Upper lobe of left lung (tissue), 6 donors: ENCODE data around the gene LSM6. TPM values are rescaled to one million over a fixed set of nuclear protein-coding genes. Genes with fewer than 3 reads are reported as not detected.
A peak's percentile ranks its signal among the peaks of the same experiment; 100 is the strongest.

ENCODE experiments used
- ATAC-seq, 2 donors: fragments of 200-7000 bp; cut with Tn5 transposase; one replicate each; pipeline ENCODE4 v1.9.1; 2022; ENCODE audit warnings: mild to moderate bottlenecking in 2 of 2, moderate library complexity in 2 of 2; ENCODE audit not compliant: low FRiP score in 2 of 2
- DNase-seq, 2 donors: peaks; one replicate each; pipeline ENCODE4 v3.0.0-alpha.2; 2019 to 2020
- H3K27ac ChIP-seq, 4 donors: fragments of 200-600 bp; sonication (generic); one replicate each; pipeline ENCODE4 v1.5.1; 2016 to 2019
- H3K27me3 ChIP-seq, 4 donors: fragments of 200-600 bp; sonication (generic); one replicate each; pipeline ENCODE4 v1.5.1; 2017 to 2019
- H3K36me3 ChIP-seq, 4 donors: fragments of 200-600 bp; sonication (generic); one replicate each; pipeline ENCODE4 v1.5.1; 2016 to 2019
- H3K4me1 ChIP-seq, 4 donors: fragments of 200-600 bp; sonication (generic); one replicate each; pipeline ENCODE4 v1.5.1; 2018 to 2019
- H3K4me3 ChIP-seq, 4 donors: fragments of 200-600 bp; sonication (generic); one replicate each; pipeline ENCODE4 v1.5.1; 2017 to 2019; ENCODE audit warnings: mild to moderate bottlenecking in 2 of 4, moderate library complexity in 1 of 4
- H3K9me3 ChIP-seq, 4 donors: fragments of 200-600 bp; sonication (generic); one replicate each; pipeline ENCODE4 v1.5.1; 2018 to 2019
- CTCF ChIP-seq, 6 experiments: fragments of 450-650 bp in 4 of 6; fragments of 200-600 bp in 2 of 6; sonication (generic) in 2 of 6; IDR thresholded peaks; one replicate each; pipeline ENCODE4 v1.5.1; 2016 to 2019; ENCODE audit warnings: antibody characterized with exemption in 6 of 6
- EP300 ChIP-seq, 4 donors: sonication (generic); formaldehyde crosslinking; IDR thresholded peaks; one replicate each; pipeline ENCODE4 v1.5.1; 2017; ENCODE audit warnings: antibody characterized with exemption in 4 of 4, control low read depth in 2 of 4
- POLR2A ChIP-seq, 4 donors: fragments of 450-650 bp; IDR thresholded peaks; one replicate each; pipeline ENCODE4 v1.5.1; 2016 to 2017; ENCODE audit warnings: antibody characterized with exemption in 4 of 4, mild to moderate bottlenecking in 2 of 4
- POLR2AphosphoS5 ChIP-seq, 2 donors: sonication (generic); formaldehyde crosslinking; IDR thresholded peaks; one replicate each; pipeline ENCODE4 v1.5.1; 2017; ENCODE audit warnings: antibody characterized with exemption in 2 of 2
- WGBS, 2 donors: methylation state at CpG; one replicate each; pipeline ENCODE4 v1.1.5; 2017 to 2018; 5-methylcytosine and 5-hydroxymethylcytosine counted together
- total RNA-seq, 6 donors: library from RNA; depleted of rRNA in 4 of 6; stranded (reverse); fragments of >200 nt in 4 of 6; gene quantifications; one replicate each; pipeline versions ENCODE4 v1.1.0 to v1.2.1, GENCODE V29; 2016 to 2021
- donor health status: DM: no; HTN: no; CAD: no; lungs with moderate emphysema.
- donor health status: DM: no; HTN: yes; CAD: no; lungs with severe emphysema.

Gene LSM6
- total RNA-seq, 6 donors from 2014 or later, result 19.6 to 48.2 (median 33.5) TPM

- ATAC-seq, result no peak
- no peak for DNase-seq
- WGBS, 2 donors, result 74 to 93% methylated on average over 1 of the region's 1 CpG
- Histone ChIP-seq H3K27me3 (no peaks in the 10 kb centered on the region), H3K27ac (no peak overlapping the region), H3K9me3 (peaks cover 0 to 10% (median 2%) of the 10 kb centered on the region in 4 donors), H3K4me1 (no peaks in the 10 kb centered on the region), H3K4me3 (no peak overlapping the region), H3K36me3 (no peaks in the 10 kb centered on the region)
- TF ChIP-seq EP300 (IDR thresholded peaks at IDR 0.05) (no peak), CTCF (IDR thresholded peaks at IDR 0.05) (no peak), POLR2AphosphoS5 (IDR thresholded peaks at IDR 0.05) (no peak), POLR2A (IDR thresholded peaks at IDR 0.05) (no peak)
Measured at GRCh38 chr4:146165221-146165620, 10.3 kb upstream of the LSM6 start.

- DNase-seq (no peak), ATAC-seq (no peak)
- no peak for TF ChIP-seq POLR2A (IDR thresholded peaks at IDR 0.05)
- no peak for TF ChIP-seq EP300 (IDR thresholded peaks at IDR 0.05)
- TF ChIP-seq POLR2AphosphoS5 (IDR thresholded peaks at IDR 0.05), result no peak
- TF ChIP-seq CTCF (IDR thresholded peaks at IDR 0.05), result no peak
- H3K36me3 ChIP-seq, result no peaks in the 10 kb centered on the region
- H3K4me1 ChIP-seq, result no peaks in the 10 kb centered on the region
- no peak overlapping the region for H3K27ac ChIP-seq
- H3K4me3 ChIP-seq, result no peak overlapping the region
- H3K9me3 ChIP-seq, result peaks cover 0 to 10% (median 2%) of the 10 kb centered on the region in 4 donors
- no peaks in the 10 kb centered on the region for H3K27me3 ChIP-seq
Measured at GRCh38 chr4:146165840-146166239, 9.7 kb upstream of the LSM6 start.

- no peak overlapping the region for H3K4me3 ChIP-seq
- DNase-seq (no peak), ATAC-seq (no peak)
- TF ChIP-seq POLR2AphosphoS5 (IDR thresholded peaks at IDR 0.05) (no peak), CTCF (IDR thresholded peaks at IDR 0.05) (no peak), POLR2A (IDR thresholded peaks at IDR 0.05) (no peak), EP300 (IDR thresholded peaks at IDR 0.05) (no peak)
- 82 to 88% methylated on average over 3 of the region's 3 CpGs for WGBS, 2 donors
- no peak overlapping the region for H3K27ac ChIP-seq
- H3K27me3 ChIP-seq, result no peaks in the 10 kb centered on the region
- no peaks in the 10 kb centered on the region for H3K9me3 ChIP-seq
- H3K4me1 ChIP-seq, result peaks cover 0 to under 1% (median 0%) of the 10 kb centered on the region in 4 donors
- no peaks in the 10 kb centered on the region for H3K36me3 ChIP-seq
Measured at GRCh38 chr4:146170149-146170548, 5.4 kb upstream of the LSM6 start.

DNA sequence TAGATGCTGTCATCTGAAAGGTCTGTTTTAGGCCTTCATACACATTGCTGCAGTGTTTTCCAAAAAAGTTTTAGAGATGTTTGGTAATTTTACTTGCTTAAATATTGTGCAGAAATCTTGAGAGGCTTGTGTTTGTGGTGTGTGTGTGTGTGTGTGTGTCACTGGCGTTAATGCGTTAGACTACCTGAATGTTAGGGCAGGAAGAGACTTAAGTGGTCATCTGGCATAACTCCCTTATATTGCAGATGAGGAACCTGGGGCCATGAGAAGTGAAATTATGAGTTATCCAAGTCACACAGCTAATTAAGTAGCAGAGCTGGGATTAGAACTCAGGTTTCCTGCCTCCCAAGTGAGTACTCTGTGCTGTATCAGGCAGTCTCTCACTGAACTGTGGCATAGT, 1.4 kb downstream of the LSM6 start:
- Histone ChIP-seq H3K4me1 (peaks cover 30 to 49% (median 38%) of the 10 kb centered on the region in 4 donors), H3K27ac (peak overlapping the region in 1 of 4 donors; percentile 93), H3K27me3 (no peaks in the 10 kb centered on the region), H3K4me3 (peak overlapping the region in 2 of 4 donors; percentile 70 to 84), H3K9me3 (no peaks in the 10 kb centered on the region), H3K36me3 (no peaks in the 10 kb centered on the region)
- TF ChIP-seq CTCF (IDR thresholded peaks at IDR 0.05) (no peak), POLR2AphosphoS5 (IDR thresholded peaks at IDR 0.05) (no peak), EP300 (IDR thresholded peaks at IDR 0.05) (no peak), POLR2A (IDR thresholded peaks at IDR 0.05) (no peak)
- DNase-seq (no peak), ATAC-seq (no peak)
- 44 to 87% methylated on average over 2 of the region's 2 CpGs for WGBS, 2 donors

- Histone ChIP-seq H3K4me1 (peaks cover 30 to 49% (median 38%) of the 10 kb centered on the region in 4 donors), H3K36me3 (no peaks in the 10 kb centered on the region), H3K9me3 (no peaks in the 10 kb centered on the region), H3K27me3 (no peaks in the 10 kb centered on the region), H3K4me3 (no peak overlapping the region), H3K27ac (no peak overlapping the region)
- DNase-seq (no peak), ATAC-seq (no peak)
- no peak for TF ChIP-seq CTCF (IDR thresholded peaks at IDR 0.05)
- TF ChIP-seq POLR2A (IDR thresholded peaks at IDR 0.05), result no peak
- TF ChIP-seq EP300 (IDR thresholded peaks at IDR 0.05), result no peak
- TF ChIP-seq POLR2AphosphoS5 (IDR thresholded peaks at IDR 0.05), result no peak
- WGBS, 2 donors, result 69 to 83% methylated on average over 8 of the region's 8 CpGs
Measured at GRCh38 chr4:146178126-146178525, 2.6 kb downstream of the LSM6 start.
